Thoracic aorta (tissue), 2 donors: ENCODE results near the gene PPRC1. TPM values are rescaled to one million over a fixed set of nuclear protein-coding genes. Genes with fewer than 3 reads are reported as not detected.

ENCODE experiments used
- ATAC-seq: fragments of 150-250 bp; one replicate; pipeline ENCODE4 v1.8.0; 2017; ENCODE audit warnings: low read depth; ENCODE audit not compliant: insufficient number of reproducible peaks, low FRiP score
- DNase-seq: peaks from one replicate; pipeline ENCODE4 v3.0.0-alpha.2; 2020; ENCODE audit warnings: low spot score
- H3K27ac ChIP-seq, 2 donors: fragments of 200-600 bp; sonication (generic); 1 replicate in 1 of 2; 2 replicates in 1 of 2; pipeline ENCODE4 v1.5.1; 2016; ENCODE audit warnings: mild to moderate bottlenecking in 2 of 2, moderate library complexity in 2 of 2
- H3K27me3 ChIP-seq: fragments of 200-600 bp; sonication (generic); replicated peaks from 2 replicates; pipeline ENCODE4 v1.6.0; 2016; ENCODE audit warnings: mild to moderate bottlenecking; ENCODE audit not compliant: insufficient read depth
- H3K36me3 ChIP-seq: fragments of 200-600 bp; sonication (generic); one replicate; pipeline ENCODE4 v1.5.1; 2016
- H3K4me1 ChIP-seq, 2 donors: fragments of 200-600 bp; sonication (generic); 1 replicate in 1 of 2; 2 replicates in 1 of 2; pipeline versions ENCODE4 v1.5.1 to v1.6.0; 2016; ENCODE audit warnings: low read depth in 2 of 2, mild to moderate bottlenecking in 1 of 2; ENCODE audit not compliant: control insufficient read depth in 1 of 2
- H3K4me3 ChIP-seq: fragments of 200-600 bp; sonication (generic); 2 replicates; pipeline ENCODE4 v1.5.1; 2016; ENCODE audit warnings: mild to moderate bottlenecking
- H3K9me3 ChIP-seq: fragments of 200-600 bp; sonication (generic); 2 replicates; pipeline ENCODE4 v1.5.1; 2016
- total RNA-seq, 2 donors: library from RNA; depleted of rRNA; stranded (reverse); fragments of >200 nt; gene quantifications; one replicate each; pipeline versions ENCODE4 v1.1.0 to v1.2.3, GENCODE V29; 2016
- TF ChIP-seq, protein P1 (sequence below): fragments of 200-600 bp; sonication (generic); IDR thresholded peaks from one replicate; pipeline ENCODE4 v1.5.1; 2019; ENCODE audit warnings: antibody characterized with exemption

Gene PPRC1
- total RNA-seq, 2 donors from 2014 or later, result 18.0 to 56.4 TPM

DNA sequence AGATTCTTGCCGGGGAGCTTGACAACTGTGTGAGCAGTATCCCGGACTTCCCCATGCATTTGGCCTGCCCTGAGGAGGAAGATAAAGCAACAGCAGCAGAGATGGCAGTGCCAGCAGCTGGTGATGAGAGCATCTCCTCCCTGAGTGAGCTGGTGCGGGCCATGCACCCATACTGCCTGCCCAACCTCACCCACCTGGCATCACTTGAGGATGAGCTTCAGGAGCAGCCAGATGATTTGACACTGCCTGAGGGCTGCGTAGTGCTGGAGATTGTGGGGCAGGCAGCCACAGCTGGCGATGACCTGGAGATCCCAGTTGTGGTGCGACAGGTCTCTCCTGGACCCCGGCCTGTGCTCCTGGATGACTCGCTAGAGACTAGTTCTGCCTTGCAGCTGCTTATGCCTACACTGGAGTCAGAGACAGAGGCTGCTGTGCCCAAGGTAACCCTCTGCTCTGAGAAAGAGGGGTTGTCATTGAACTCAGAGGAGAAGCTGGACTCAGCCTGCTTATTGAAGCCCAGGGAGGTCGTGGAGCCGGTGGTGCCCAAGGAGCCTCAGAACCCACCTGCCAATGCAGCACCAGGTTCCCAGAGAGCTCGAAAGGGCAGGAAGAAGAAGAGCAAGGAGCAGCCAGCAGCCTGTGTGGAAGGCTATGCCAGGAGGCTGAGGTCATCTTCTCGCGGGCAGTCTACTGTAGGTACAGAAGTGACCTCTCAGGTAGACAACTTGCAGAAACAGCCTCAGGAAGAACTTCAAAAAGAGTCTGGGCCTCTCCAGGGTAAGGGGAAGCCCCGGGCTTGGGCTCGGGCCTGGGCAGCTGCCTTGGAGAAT is 6.7 kb downstream of the PPRC1 start:
- Histone ChIP-seq H3K4me3 (no peak overlapping the region), H3K4me1 (peaks cover 4 to 18% of the 10 kb centered on the region in 2 donors), H3K9me3 (no peaks in the 10 kb centered on the region), H3K27me3 (no peaks in the 10 kb centered on the region), H3K36me3 (peaks cover 60% of the 10 kb centered on the region), H3K27ac (no peak overlapping the region)
- no peak for ATAC-seq
- TF ChIP-seq, protein P1, sequence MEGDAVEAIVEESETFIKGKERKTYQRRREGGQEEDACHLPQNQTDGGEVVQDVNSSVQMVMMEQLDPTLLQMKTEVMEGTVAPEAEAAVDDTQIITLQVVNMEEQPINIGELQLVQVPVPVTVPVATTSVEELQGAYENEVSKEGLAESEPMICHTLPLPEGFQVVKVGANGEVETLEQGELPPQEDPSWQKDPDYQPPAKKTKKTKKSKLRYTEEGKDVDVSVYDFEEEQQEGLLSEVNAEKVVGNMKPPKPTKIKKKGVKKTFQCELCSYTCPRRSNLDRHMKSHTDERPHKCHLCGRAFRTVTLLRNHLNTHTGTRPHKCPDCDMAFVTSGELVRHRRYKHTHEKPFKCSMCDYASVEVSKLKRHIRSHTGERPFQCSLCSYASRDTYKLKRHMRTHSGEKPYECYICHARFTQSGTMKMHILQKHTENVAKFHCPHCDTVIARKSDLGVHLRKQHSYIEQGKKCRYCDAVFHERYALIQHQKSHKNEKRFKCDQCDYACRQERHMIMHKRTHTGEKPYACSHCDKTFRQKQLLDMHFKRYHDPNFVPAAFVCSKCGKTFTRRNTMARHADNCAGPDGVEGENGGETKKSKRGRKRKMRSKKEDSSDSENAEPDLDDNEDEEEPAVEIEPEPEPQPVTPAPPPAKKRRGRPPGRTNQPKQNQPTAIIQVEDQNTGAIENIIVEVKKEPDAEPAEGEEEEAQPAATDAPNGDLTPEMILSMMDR, result no peak
- DNase-seq, result no peak

DNA sequence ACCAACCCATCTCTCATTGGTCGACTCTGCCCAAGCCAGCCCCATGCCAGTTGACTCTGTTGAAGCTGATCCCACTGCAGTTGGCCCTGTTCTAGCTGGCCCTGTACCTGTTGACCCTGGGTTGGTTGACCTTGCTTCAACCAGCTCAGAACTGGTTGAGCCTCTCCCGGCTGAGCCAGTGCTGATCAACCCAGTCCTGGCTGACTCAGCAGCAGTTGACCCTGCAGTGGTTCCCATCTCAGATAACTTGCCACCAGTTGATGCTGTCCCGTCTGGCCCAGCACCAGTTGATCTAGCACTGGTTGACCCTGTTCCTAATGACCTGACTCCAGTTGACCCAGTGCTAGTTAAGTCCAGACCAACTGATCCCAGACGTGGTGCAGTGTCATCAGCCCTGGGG is 7.4 kb downstream of the PPRC1 start:
- ATAC-seq, result no peak
- Histone ChIP-seq H3K4me3 (no peak overlapping the region), H3K27me3 (no peaks in the 10 kb centered on the region), H3K36me3 (peaks cover 67% of the 10 kb centered on the region), H3K9me3 (no peaks in the 10 kb centered on the region), H3K4me1 (peaks cover 0 to 11% of the 10 kb centered on the region in 2 donors), H3K27ac (no peak overlapping the region)
- DNase-seq, result no peak
- TF ChIP-seq, protein P1, result no peak

DNA sequence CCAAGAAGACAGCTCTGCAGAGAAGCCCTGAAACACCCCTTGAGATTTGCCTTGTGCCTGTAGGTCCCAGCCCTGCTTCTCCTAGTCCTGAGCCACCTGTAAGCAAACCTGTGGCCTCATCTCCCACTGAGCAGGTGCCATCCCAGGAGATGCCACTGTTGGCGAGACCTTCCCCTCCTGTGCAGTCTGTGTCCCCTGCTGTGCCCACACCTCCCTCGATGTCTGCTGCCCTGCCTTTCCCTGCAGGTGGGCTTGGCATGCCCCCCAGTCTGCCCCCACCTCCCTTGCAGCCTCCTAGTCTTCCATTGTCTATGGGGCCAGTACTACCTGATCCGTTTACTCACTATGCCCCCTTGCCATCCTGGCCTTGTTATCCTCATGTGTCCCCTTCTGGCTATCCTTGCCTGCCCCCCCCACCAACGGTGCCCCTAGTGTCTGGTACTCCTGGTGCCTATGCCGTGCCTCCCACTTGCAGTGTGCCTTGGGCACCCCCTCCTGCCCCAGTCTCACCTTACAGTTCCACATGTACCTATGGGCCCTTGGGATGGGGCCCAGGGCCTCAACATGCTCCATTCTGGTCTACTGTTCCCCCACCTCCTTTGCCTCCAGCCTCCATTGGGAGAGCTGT is 8.2 kb downstream of the PPRC1 start:
- H3K9me3 ChIP-seq, result no peaks in the 10 kb centered on the region
- ATAC-seq (no peak), DNase-seq (no peak)
- peaks cover 67% of the 10 kb centered on the region for H3K36me3 ChIP-seq
- no peaks in the 10 kb centered on the region for H3K27me3 ChIP-seq
- peaks cover 0 to 3% of the 10 kb centered on the region in 2 donors for H3K4me1 ChIP-seq
- H3K27ac ChIP-seq, result no peak overlapping the region
- H3K4me3 ChIP-seq, result no peak overlapping the region
- TF ChIP-seq, protein P1, result no peak

DNA sequence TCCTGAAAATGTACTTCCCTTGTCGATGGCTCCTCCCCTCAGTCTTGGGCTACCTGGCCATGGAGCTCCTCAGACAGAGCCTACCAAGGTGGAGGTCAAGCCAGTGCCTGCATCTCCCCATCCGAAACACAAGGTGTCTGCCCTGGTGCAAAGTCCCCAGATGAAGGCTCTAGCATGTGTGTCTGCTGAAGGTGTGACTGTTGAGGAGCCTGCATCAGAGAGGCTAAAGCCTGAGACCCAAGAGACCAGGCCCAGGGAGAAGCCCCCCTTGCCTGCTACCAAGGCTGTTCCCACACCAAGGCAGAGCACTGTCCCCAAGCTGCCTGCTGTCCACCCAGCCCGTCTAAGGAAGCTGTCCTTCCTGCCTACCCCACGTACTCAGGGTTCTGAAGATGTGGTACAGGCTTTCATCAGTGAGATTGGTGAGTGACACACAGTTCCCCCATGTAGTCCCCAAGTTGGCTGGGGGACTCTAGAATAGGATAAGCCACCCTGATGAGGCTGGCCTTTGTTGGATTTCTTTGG is 8.8 kb downstream of the PPRC1 start:
- H3K36me3 ChIP-seq, result peaks cover 67% of the 10 kb centered on the region
- DNase-seq (no peak), ATAC-seq (no peak)
- no peaks in the 10 kb centered on the region for H3K27me3 ChIP-seq
- TF ChIP-seq, protein P1, result no peak
- no peak overlapping the region for H3K4me3 ChIP-seq
- no peak overlapping the region for H3K27ac ChIP-seq
- H3K4me1 ChIP-seq, result no peaks in the 10 kb centered on the region
- no peaks in the 10 kb centered on the region for H3K9me3 ChIP-seq

DNA sequence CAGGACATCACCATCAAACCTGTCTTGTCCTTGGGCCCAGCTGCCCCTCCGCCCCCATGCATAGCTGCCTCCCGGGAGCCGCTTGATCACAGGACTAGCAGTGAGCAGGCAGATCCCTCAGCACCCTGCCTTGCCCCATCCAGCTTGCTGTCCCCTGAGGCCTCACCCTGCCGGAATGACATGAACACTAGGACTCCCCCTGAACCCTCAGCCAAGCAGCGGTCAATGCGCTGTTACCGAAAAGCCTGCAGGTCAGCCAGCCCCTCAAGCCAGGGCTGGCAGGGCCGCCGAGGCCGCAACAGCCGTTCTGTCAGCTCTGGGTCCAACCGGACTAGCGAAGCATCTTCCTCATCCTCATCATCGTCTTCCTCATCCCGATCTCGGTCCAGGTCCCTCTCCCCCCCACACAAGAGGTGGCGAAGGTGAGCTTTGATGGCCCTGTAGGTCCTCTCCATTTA is 14.2 kb downstream of the PPRC1 start:
- H3K4me1 ChIP-seq, result peaks cover 3 to 8% of the 10 kb centered on the region in 2 donors
- no peak overlapping the region for H3K4me3 ChIP-seq
- H3K36me3 ChIP-seq, result peaks cover 35% of the 10 kb centered on the region

More for the DNA sequence above, 14.2 kb downstream of the PPRC1 start:
- no peaks in the 10 kb centered on the region for H3K27me3 ChIP-seq
- H3K27ac ChIP-seq, result no peak overlapping the region
- ATAC-seq (no peak), DNase-seq (no peak)
- TF ChIP-seq, protein P1, result no peak
- no peaks in the 10 kb centered on the region for H3K9me3 ChIP-seq
